Posterior cingulate gyrus (tissue), 11 donors: ENCODE measurements around the gene MRPL40.

ENCODE experiments used
- DNase-seq, 10 donors: peaks; one replicate each; pipeline versions ENCODE4 v3.0.0 to v3.0.0-alpha.2; 2020 to 2021; ENCODE audit warnings: mixed read lengths in 3 of 10
- intact Hi-C: fragments of 100-400 bp; cut with DNase I; formaldehyde crosslinking; loops from one replicate; pipeline ENCODE4 v1.15.1; 2023

Gene MRPL40

DNA sequence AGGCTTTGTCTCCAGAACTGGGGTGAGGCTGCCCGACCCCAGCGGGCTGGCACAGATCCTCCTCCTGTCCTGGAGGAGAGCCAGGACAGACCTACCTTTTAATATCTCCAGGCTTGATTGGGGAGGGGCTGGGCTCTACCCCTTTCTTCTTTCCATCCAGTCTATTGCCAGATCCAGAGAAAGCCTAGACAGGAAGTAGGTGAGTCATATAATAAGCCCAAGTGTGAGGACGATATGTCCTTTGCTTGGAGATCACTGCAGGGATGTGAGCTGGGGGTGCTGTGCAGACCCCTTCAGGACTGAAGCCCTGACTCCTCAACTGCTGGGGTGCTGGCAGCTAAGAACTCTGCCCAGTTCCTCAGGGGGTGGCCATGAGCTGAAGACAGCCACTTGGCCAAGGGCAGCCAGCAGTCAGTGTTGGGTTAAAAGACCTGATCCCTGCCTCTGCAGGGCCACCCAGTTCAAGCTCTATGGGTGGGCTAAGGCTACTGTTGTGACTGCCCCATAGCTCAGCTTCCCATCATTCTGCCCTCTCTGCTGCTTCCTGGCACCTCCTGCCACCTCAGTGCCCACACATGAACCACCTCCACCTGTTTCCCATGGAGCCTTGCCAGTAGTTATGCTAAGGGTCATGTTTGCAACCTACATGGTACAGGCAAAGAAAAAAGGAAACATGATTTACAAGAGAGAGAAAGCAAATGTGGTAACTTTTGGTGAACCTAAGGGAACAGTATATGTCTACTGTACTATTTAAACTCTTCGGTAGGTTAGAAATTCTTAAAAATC is 23.4 kb downstream of the MRPL40 start:
- intact Hi-C loops: no loop called here
- DNase-seq: no peak

DNA sequence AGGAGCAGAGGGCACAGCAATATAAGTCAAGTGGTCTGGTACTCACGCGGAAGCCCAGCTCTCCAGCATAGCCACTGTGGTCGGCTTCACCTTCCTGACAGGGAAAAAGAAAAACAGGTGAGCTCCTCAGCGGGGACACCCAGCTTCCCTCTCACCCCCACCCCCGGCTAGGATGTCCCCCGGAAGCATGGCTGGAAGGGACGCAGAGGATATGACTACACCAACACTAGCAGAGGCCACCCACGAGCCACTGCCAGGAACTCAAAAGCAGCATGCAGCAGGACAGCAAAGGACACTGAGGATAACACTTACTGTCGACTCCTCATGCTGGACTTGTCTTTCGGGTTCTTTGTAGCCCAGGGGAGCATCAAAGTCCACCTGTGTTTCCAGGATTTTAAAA is 24.2 kb downstream of the MRPL40 start:
- intact Hi-C loops: no loop called here
- no peak for DNase-seq

- DNase-seq: no peak
- intact Hi-C loops: no loop called here
Measured at GRCh38 chr22:19457828-19458428, 25.6 kb downstream of the MRPL40 start.

DNA sequence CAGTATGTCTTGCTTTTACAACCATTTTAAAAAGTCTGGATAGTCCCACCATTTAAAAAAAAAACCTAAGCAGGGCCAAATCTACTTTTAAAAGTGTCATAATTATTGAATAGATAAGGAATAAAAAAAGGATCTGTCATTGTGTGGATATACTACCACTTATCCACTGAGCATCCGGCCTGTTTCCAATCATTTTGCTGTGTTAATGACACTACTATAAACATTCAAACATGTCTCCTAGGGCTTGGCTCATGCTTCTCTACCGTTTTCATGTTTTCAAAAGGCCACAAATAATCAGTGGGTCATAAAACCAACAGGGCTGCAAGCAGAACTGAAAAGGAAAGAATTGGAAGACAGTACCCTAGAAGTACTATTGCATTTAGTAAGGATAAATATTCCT is 27.7 kb downstream of the MRPL40 start:
- DNase-seq: no peak
- intact Hi-C loops: no loop called here

- no peak for DNase-seq
- intact Hi-C loops: no loop called here
Measured at GRCh38 chr22:19461506-19461905, 29.2 kb downstream of the MRPL40 start.

DNA sequence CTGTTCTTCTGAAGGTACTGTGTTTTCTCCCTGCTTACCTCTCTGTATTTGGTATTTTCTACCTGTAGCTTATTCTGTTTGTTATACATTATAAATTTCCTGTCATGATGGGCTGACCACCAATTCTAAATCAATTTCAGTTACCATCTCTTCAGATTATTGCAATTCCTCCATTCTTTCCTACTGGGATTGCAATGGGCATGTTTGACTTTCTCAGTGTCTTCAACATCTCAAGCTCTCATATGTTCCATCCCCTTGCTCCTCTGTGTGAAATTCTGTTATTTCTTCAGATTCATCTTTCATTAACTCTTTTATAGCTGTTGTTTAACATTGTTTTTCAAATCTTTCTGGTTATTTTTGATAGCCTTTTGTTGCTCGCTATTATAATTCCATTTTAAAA is 30.7 kb downstream of the MRPL40 start:
- no peak for DNase-seq
- intact Hi-C loops: no loop called here

DNA sequence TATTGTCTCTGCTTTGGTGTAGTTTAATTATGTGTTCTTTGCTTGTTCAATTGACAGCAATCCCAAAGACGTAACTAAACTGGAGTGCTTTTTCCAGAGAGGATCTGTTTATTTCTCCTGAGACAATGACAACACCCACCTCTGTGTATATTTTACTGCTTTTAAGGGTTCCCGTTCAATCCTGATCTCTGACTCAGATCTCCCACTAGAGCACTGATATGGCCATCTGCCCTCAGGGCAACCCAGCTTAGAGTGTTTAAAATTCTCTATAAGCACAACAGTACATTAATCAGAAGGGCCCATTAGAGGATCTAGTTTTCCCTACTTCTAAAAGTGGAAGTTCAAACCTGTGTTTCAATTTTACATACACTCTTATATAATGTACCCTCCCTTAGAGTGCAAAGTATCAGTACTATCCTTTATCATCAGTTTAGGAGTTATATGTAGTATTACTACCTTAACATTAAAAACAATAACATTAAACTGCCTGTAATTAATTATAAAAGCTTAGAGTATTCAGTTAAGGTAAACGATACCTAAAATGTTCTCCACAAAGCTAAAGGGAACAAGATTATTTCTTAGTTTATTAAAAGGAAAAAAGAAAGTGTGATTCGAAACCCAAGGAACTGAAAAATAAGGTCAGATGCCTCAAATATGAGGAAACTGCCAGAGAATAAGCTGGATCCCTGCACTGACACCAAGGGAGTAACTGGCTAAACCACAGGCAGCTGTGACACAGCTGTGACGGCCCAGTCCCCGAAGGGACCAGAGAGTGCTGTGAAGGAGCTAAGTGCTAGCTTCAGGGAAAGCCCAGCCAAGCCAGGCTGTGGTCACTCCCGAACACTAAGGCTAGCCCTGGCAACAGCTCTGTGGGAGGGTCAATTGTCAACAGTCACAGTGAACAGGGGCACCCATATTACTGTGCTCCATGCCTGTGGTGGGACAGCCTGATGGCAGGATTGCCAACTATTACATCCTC is 31.4 kb downstream of the MRPL40 start:
- intact Hi-C loops: no loop called here
- no peak for DNase-seq

DNA sequence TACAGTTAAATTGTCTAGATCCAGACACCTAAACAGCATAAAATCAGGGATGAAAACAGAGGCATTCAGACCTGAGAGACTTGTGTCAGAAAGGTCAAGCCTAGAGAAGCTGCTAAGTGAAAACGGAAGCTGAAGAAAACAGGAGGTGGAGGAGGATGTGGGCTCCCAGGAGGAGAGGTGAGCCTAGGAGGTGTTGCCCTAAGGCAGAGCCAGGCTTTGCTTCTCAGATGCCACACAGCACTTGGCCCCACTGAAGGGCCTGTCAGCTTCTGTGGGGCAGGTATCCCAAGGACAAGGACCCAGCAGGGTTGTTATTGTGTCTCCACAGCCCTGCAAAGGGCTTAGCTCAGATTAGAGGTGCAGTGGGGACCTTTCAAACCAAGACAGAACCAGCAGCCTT is 32.2 kb downstream of the MRPL40 start:
- DNase-seq: no peak
- intact Hi-C loops: no loop called here

DNA sequence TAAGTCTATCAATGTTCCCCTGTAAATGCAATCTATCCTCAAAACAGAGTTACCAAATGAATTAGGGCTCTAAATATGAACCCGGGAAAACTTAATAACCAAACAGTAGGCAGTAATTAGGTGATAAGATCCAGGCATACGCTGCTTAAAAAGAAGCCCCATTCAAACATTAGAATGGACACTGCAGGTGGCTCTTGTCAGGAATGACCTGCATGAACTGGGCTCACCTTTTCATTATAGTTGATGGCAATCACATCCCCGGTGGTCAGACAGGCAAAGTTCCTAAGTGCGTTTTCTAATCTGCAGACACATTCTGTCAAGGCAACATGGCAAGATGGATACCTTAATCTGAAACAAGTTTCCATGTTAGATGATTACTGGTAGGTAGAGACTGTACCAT is 32.6 kb downstream of the MRPL40 start:
- intact Hi-C loops: no loop called here
- no peak for DNase-seq

- intact Hi-C loops: no loop called here
- DNase-seq: peak in 1 of 10 donors; percentile 86
Measured at GRCh38 chr22:19466126-19466716, 33.9 kb downstream of the MRPL40 start.

DNA sequence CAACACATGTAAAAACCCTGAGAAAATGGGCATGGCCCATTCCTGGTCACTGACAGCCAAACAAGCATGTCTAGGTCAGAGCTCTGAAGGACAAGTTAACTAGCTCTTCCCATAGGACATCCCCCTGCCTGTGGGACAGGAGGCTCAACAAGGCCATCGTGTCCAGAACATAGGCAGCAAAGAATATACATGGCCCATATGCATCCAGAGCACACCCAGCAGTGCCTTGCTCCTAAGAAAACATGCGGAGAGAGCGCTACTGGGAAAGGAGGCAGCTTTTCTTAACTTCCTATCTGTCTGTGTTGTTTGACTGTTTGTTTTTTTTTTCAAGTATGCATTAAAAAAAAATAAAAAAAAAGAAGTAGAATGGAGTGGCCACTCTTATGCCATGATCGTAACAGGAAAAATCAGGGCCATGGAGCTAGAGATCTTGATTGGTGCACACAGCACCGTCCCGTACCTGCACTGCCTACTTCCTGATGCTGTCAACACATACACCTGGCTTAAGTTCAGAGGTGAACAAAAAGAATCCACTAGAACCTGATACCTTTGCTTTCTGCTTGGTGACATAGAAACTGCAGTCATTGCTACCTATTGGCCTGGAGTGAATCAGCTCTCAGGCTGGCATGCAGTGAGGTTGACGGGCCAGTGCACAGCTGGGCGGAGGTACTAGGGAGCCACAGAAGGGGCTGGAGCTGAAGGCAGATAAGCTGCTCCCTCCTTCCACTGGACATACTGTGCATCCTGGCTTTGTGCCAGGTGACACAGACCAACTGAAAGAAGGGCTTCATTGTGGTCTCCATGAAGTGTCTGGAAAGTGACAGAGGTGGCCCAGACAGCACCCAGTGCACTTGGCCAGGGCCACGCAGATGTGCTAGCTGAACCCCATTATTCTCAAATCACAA is 34.8 kb downstream of the MRPL40 start:
- intact Hi-C loops: no loop called here
- peak in 1 of 10 donors; percentile 19 for DNase-seq

DNA sequence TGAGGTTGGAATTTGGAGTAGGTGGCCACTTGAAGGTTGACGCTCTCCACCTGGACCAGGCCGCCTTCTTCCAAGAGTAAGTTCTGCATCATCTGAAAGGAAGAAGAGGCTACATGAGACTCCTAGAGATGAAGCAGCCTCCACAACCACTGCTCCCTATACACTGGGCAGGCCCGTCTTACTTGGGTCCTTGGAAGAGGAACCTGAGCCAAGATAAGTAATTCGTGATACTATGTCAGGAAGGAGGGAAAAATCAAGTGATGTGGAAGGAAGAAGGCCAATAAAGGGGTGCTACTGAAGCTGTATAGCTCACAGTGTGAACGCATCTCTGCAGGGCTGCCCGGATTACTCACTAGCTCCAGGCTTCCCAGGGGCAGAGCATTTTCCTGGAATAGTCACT is 35.6 kb downstream of the MRPL40 start:
- intact Hi-C loops: no loop called here
- no peak for DNase-seq

DNA sequence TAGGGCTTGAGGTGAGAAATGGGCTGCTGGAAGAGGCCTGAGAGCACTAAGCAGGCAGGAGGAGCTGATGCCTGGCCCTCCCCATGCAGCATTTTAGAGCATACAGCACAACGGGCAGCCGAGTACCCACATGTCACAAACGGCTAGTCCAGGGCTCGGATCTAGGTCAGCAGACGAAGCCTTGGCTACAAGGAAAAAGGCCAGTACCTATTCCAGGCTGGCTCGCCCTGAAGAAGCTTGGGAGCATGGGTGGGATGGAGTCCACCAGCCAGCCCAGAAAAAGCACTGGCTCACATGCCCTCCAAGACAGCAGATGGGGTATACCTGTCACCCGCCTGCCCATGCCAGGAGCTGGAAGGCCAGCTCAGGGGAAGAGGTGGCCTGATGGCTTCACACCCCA is 37.1 kb downstream of the MRPL40 start:
- DNase-seq: no peak
- intact Hi-C loops: no loop called here

DNA sequence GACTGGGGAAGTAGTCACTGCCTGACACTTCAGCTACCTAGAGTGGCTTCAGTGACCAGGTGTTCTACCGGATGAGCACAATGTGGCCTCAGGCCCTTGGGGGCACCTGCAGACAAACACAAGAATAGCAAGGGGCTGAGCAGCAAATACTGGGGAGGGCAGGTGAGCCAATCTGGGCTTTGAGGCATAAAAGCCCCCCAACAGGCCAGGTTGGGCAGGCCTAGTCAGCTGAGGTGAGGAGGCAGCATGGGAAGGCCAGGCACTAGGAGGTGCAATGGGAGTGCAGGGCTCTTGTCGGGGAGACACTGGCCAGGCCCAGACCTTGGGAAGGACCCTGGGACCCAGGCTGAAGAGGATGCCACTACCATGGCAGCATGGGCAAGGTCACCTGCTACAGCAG is 37.7 kb downstream of the MRPL40 start:
- DNase-seq: no peak
- intact Hi-C loops: loop anchor here (10.0 kb wide), 2 partner anchors 165 to 515 kb away; no protein-coding TSS in a partner anchor

DNA sequence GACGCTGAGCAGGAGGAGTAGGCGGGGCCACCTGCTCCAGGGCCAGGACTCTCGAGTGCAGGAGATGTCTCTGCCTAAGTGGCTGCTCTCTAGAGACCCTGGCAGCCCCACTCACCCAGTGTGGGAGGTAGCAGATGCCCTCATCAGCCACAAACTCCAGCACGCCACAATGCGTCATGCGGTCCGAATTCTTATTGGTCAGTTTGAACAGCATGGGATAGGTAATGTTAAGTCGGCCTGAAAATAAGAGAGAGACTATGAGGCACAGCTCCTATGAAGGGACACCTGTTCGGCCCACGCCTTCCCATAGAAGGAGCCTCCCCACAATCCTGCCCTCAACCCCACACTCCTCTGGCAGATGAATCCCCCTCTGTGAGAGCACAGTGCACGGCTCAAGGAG is 39.2 kb downstream of the MRPL40 start:
- no peak for DNase-seq
- intact Hi-C loops: loop anchor here (10.0 kb wide), 2 partner anchors 163 to 517 kb away; no protein-coding TSS in a partner anchor

DNA sequence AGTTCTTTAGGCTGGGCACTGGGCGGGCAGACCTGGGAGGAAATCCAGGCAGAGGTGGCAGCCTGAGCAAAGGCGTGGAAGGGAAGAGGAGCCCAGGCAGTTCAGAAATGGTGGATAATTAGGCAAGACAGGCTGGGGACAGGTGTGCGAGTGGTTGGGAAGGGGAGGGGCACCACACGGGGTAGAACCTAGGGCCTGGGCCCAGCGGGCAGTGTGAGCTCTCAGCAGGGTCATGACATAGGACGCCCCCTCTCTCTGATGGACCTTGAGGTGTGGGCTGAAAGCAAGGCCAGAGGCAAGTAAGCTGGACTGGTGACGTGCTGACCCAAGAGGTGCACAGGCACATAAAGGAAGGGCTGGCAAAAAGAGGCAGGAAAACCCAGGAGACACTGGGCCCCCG is 39.9 kb downstream of the MRPL40 start:
- DNase-seq: no peak
- intact Hi-C loops: loop anchor here (10.0 kb wide), 2 partner anchors 163 to 517 kb away; no protein-coding TSS in a partner anchor

GRCh38 chr22:19473578-19473977 is 41.2 kb downstream of the MRPL40 start:
- intact Hi-C loops: loop anchor here (10.0 kb wide), 2 partner anchors 161 to 519 kb away; no protein-coding TSS in a partner anchor
- DNase-seq: no peak

DNA sequence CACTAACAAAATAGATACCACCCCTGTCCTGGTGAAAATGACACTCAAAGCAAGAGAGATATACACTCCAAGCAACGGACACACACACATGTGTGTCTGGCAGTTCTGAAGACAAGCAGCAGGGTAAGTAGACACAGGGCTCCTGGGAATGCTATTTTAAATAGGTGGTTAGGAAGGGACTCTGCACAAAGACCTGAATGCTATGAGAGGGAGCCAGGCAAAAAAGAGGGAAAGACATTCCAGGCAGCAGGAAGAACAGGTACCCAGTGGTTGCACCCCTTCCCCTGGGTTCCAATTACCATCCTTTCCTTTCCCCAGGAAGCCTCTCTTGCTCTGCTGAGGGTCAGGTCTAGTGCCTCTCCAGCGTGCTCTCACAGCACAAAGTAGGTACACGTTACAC is 43.7 kb downstream of the MRPL40 start:
- DNase-seq: no peak
- intact Hi-C loops: loop anchor here (5.0 to 10.0 kb wide), 3 partner anchors 44 to 521 kb away; partner anchors contain the start of genes HIRA and MRPL40

GRCh38 chr22:19477321-19478044 is 45.1 kb downstream of the MRPL40 start:
- intact Hi-C loops: loop anchor here (5.0 to 10.0 kb wide), 3 partner anchors 45 to 523 kb away; partner anchors contain the start of genes HIRA and MRPL40

More at GRCh38 chr22:19477321-19478044, 45.1 kb downstream of the MRPL40 start:
- DNase-seq: no peak
